ENCODE data around the gene TSC22D4.

TSC22D4 gene

DNA sequence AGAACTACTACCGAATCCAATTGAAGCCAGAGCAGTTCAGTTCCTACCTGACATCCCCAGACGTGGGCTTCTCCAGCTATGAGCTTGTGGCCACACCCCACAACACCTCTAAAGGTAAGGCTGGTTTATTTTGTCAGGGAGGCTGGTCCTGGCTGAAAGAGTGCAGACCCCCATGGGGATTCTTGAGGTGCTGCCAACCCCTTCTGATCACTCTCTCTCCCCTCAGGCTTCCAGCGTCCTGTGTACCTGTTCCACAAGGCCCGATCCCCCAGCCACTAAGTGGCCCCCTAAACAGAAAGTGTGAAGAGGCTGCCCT, 45.8 kb downstream of the TSC22D4 start:
- no peak overlapping the region for H3K4me3 ChIP-seq (ENCODE audit: control insufficient read depth in 1 of 7, extremely low read depth in 1 of 7, insufficient read depth in 4 of 7, low read depth in 2 of 7, low read length in 6 of 7)
- no peaks in the 10 kb centered on the region for H3K27me3 ChIP-seq (replicated peaks in 2 of 5; ENCODE audit: control insufficient read depth in 4 of 5, insufficient read depth in 5 of 5, low read length in 4 of 5)
- no peak for DNase-seq
- ChIA-PET CTCF (interaction anchor here (1.7 to 20.5 kb wide), 2 partner anchors 15 to 21 kb away, joined by 3 to 160 read pairs; no protein-coding TSS in a partner anchor), POLR2A (no interaction called here)
- peaks cover 3 to 46% (median 29%) of the 10 kb centered on the region in 4 experiments for H3K36me3 ChIP-seq (ENCODE audit: control insufficient read depth in 4 of 4, insufficient read depth in 4 of 4, low read length in 3 of 4)
- no peaks in the 10 kb centered on the region for H3K9me3 ChIP-seq (ENCODE audit: control extremely low read depth in 1 of 5, control insufficient read depth in 4 of 5, insufficient read depth in 2 of 5, low read depth in 1 of 5, low read length in 4 of 5)
- H3K4me1 ChIP-seq (ENCODE audit: control extremely low read depth in 1 of 4, control insufficient read depth in 4 of 4, insufficient read depth in 4 of 4, low read length in 3 of 4), result peaks cover 9 to 53% (median 49%) of the 10 kb centered on the region in 4 experiments
- H3K27ac ChIP-seq (ENCODE audit: insufficient read depth in 1 of 2, low read depth in 1 of 2, low read length in 2 of 2, poor library complexity in 1 of 2, severe bottlenecking in 2 of 2), result peak overlapping the region in 1 of 2 experiments; percentile 100
- WGBS (ENCODE audit: insufficient coverage), result 78% methylated on average over 4 of the region's 4 CpGs

- no peaks in the 10 kb centered on the region for H3K9me3 ChIP-seq (ENCODE audit: control extremely low read depth in 1 of 5, control insufficient read depth in 4 of 5, insufficient read depth in 2 of 5, low read depth in 1 of 5, low read length in 4 of 5)
- peaks cover 9 to 56% (median 50%) of the 10 kb centered on the region in 4 experiments for H3K4me1 ChIP-seq (ENCODE audit: control extremely low read depth in 1 of 4, control insufficient read depth in 4 of 4, insufficient read depth in 4 of 4, low read length in 3 of 4)
- CTCF ChIA-PET, result interaction anchor here (1.7 to 20.5 kb wide), 2 partner anchors 15 to 21 kb away, joined by 3 to 160 read pairs; no protein-coding TSS in a partner anchor
- POLR2A ChIA-PET, result no interaction called here
- 97% methylated on average over 18 of the region's 21 CpGs for whole genome bisulfite sequencing (ENCODE audit: insufficient coverage)
- H3K27ac ChIP-seq (ENCODE audit: insufficient read depth in 1 of 2, low read depth in 1 of 2, low read length in 2 of 2, poor library complexity in 1 of 2, severe bottlenecking in 2 of 2), result peak overlapping the region; percentile 5 to 100
- H3K4me3 ChIP-seq (ENCODE audit: control insufficient read depth in 1 of 7, extremely low read depth in 1 of 7, insufficient read depth in 4 of 7, low read depth in 2 of 7, low read length in 6 of 7), result peak overlapping the region in 1 of 7 experiments; percentile 6
- DNase-seq, result no peak
- peaks cover 3 to 46% (median 29%) of the 10 kb centered on the region in 4 experiments for H3K36me3 ChIP-seq (ENCODE audit: control insufficient read depth in 4 of 4, insufficient read depth in 4 of 4, low read length in 3 of 4)
- H3K27me3 ChIP-seq (replicated peaks in 2 of 5; ENCODE audit: control insufficient read depth in 4 of 5, insufficient read depth in 5 of 5, low read length in 4 of 5), result no peaks in the 10 kb centered on the region
Measured at GRCh38 chr7:100432621-100433275, 46.3 kb downstream of the TSC22D4 start.

DNA sequence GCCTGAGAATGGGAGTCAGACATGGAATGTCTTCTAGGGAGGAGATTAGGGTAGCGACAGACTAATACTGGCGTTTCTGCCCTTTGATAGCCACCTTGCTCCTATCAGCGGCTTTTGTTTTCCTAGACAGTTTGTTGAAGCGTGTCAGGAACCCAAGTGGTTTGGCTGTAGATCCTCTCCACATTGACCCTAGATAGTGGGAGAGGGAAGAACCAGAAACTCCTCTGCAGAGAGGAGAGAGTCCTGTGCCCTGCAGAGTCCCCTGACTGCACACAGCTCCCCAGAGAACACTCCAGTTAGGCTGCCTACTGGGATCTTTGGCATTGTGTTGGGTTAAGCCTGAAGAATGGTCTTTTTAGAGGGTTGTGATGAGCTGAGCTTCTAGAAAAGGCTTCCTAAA, 47.0 kb downstream of the TSC22D4 start:
- no peak for DNase-seq
- H3K4me3 ChIP-seq (ENCODE audit: control insufficient read depth in 1 of 7, extremely low read depth in 1 of 7, insufficient read depth in 4 of 7, low read depth in 2 of 7, low read length in 6 of 7), result peak overlapping the region in 2 of 7 experiments; percentile 3 to 33
- no peaks in the 10 kb centered on the region for H3K27me3 ChIP-seq (replicated peaks in 2 of 5; ENCODE audit: control insufficient read depth in 4 of 5, insufficient read depth in 5 of 5, low read length in 4 of 5)
- WGBS (ENCODE audit: insufficient coverage), result 95% methylated on average over 4 of the region's 4 CpGs
- ChIA-PET POLR2A (no interaction called here), CTCF (interaction anchor here (1.7 to 20.5 kb wide), 2 partner anchors 16 to 22 kb away, joined by 3 to 160 read pairs; no protein-coding TSS in a partner anchor)
- H3K4me1 ChIP-seq (ENCODE audit: control extremely low read depth in 1 of 4, control insufficient read depth in 4 of 4, insufficient read depth in 4 of 4, low read length in 3 of 4), result peaks cover 9 to 54% (median 49%) of the 10 kb centered on the region in 4 experiments
- H3K9me3 ChIP-seq (ENCODE audit: control extremely low read depth in 1 of 5, control insufficient read depth in 4 of 5, insufficient read depth in 2 of 5, low read depth in 1 of 5, low read length in 4 of 5), result no peaks in the 10 kb centered on the region
- peaks cover 3 to 46% (median 29%) of the 10 kb centered on the region in 4 experiments for H3K36me3 ChIP-seq (ENCODE audit: control insufficient read depth in 4 of 4, insufficient read depth in 4 of 4, low read length in 3 of 4)
- peak overlapping the region; percentile 19 to 100 for H3K27ac ChIP-seq (ENCODE audit: insufficient read depth in 1 of 2, low read depth in 1 of 2, low read length in 2 of 2, poor library complexity in 1 of 2, severe bottlenecking in 2 of 2)

DNA sequence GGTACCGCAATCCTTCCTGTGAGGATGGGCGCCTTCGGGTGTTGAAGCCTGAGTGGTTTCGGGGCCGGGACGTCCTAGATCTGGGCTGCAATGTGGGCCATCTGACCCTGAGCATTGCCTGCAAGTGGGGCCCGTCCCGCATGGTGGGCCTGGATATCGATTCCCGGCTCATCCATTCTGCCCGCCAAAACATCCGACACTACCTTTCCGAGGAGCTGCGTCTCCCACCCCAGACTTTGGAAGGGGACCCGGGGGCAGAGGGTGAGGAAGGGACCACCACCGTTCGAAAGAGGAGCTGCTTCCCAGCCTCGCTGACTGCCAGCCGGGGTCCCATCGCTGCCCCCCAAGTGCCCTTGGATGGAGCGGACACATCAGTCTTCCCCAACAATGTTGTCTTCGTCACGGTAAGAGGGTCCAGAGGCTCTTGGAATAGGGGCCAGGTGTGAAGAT, 47.7 kb downstream of the TSC22D4 start:
- ChIA-PET CTCF (interaction anchor here (3.4 to 20.5 kb wide), 2 partner anchors 14 to 23 kb away, joined by 14 to 160 read pairs; no protein-coding TSS in a partner anchor), POLR2A (no interaction called here)
- DNase-seq, result no peak
- peaks cover 9 to 51% (median 46%) of the 10 kb centered on the region in 4 experiments for H3K4me1 ChIP-seq (ENCODE audit: control extremely low read depth in 1 of 4, control insufficient read depth in 4 of 4, insufficient read depth in 4 of 4, low read length in 3 of 4)
- no peaks in the 10 kb centered on the region for H3K9me3 ChIP-seq (ENCODE audit: control extremely low read depth in 1 of 5, control insufficient read depth in 4 of 5, insufficient read depth in 2 of 5, low read depth in 1 of 5, low read length in 4 of 5)
- H3K4me3 ChIP-seq (ENCODE audit: control insufficient read depth in 1 of 7, extremely low read depth in 1 of 7, insufficient read depth in 4 of 7, low read depth in 2 of 7, low read length in 6 of 7), result peak overlapping the region in 5 of 7 experiments; percentile 82 to 91 (median 82)
- WGBS (ENCODE audit: insufficient coverage), result 95% methylated on average over 16 of the region's 23 CpGs
- no peaks in the 10 kb centered on the region for H3K27me3 ChIP-seq (replicated peaks in 2 of 5; ENCODE audit: control insufficient read depth in 4 of 5, insufficient read depth in 5 of 5, low read length in 4 of 5)
- peaks cover 3 to 46% (median 29%) of the 10 kb centered on the region in 4 experiments for H3K36me3 ChIP-seq (ENCODE audit: control insufficient read depth in 4 of 4, insufficient read depth in 4 of 4, low read length in 3 of 4)
- H3K27ac ChIP-seq (ENCODE audit: insufficient read depth in 1 of 2, low read depth in 1 of 2, low read length in 2 of 2, poor library complexity in 1 of 2, severe bottlenecking in 2 of 2), result peak overlapping the region; percentile 19 to 100

GRCh38 chr7:100430493-100431285, 48.3 kb downstream of the TSC22D4 start:
- Histone ChIP-seq H3K4me1 (ENCODE audit: control extremely low read depth in 1 of 4, control insufficient read depth in 4 of 4, insufficient read depth in 4 of 4, low read length in 3 of 4) (peaks cover 9 to 51% (median 46%) of the 10 kb centered on the region in 4 experiments), H3K27me3 (replicated peaks in 2 of 5; ENCODE audit: control insufficient read depth in 4 of 5, insufficient read depth in 5 of 5, low read length in 4 of 5) (no peaks in the 10 kb centered on the region), H3K27ac (ENCODE audit: insufficient read depth in 1 of 2, low read depth in 1 of 2, low read length in 2 of 2, poor library complexity in 1 of 2, severe bottlenecking in 2 of 2) (peak overlapping the region; percentile 99 to 100), H3K4me3 (ENCODE audit: control insufficient read depth in 1 of 7, extremely low read depth in 1 of 7, insufficient read depth in 4 of 7, low read depth in 2 of 7, low read length in 6 of 7) (peak overlapping the region; percentile 81 to 91 (median 82)), H3K36me3 (ENCODE audit: control insufficient read depth in 4 of 4, insufficient read depth in 4 of 4, low read length in 3 of 4) (peaks cover 3 to 46% (median 29%) of the 10 kb centered on the region in 4 experiments), H3K9me3 (ENCODE audit: control extremely low read depth in 1 of 5, control insufficient read depth in 4 of 5, insufficient read depth in 2 of 5, low read depth in 1 of 5, low read length in 4 of 5) (no peaks in the 10 kb centered on the region)
- CTCF ChIA-PET, result interaction anchor here (1.2 to 20.5 kb wide), 3 partner anchors 14 to 44 kb away, joined by 3 to 160 read pairs (median 14); no protein-coding TSS in a partner anchor
- DNase-seq, result peak in 2 of 3 donors; percentile 30 to 68
- WGBS (ENCODE audit: insufficient coverage), result 26% methylated on average over 27 of the region's 31 CpGs
- POLR2A ChIA-PET, result interaction anchor here (0.9 to 3.2 kb wide), 5 partner anchors 12 to 304 kb away, joined by 4 to 27 read pairs (median 17); partner anchors contain the start of gene MBLAC1

- peak within 1 kb of the TSS; percentile 99 to 100 for H3K27ac ChIP-seq (ENCODE audit: insufficient read depth in 1 of 2, low read depth in 1 of 2, low read length in 2 of 2, poor library complexity in 1 of 2, severe bottlenecking in 2 of 2)
- DNase-seq, result peak; percentile 94 to 96 (median 95)
- CTCF ChIA-PET, result interaction anchor here (1.0 to 20.5 kb wide), 5 partner anchors 15 to 131 kb away, joined by 3 to 160 read pairs (median 4); partner anchors contain the start of gene SPACDR
- H3K4me3 ChIP-seq (ENCODE audit: control insufficient read depth in 1 of 7, extremely low read depth in 1 of 7, insufficient read depth in 4 of 7, low read depth in 2 of 7, low read length in 6 of 7), result peak within 1 kb of the TSS; percentile 81 to 91 (median 82)
- POLR2A ChIA-PET, result interaction anchor here (0.6 to 3.2 kb wide), 16 partner anchors 13 to 328 kb away, joined by 3 to 27 read pairs (median 6); partner anchors contain the start of genes AP4M1, FBXO24, LRCH4 and MBLAC1
- WGBS (ENCODE audit: insufficient coverage), result 0% methylated on average over 72 of the region's 95 CpGs
- peaks cover 3 to 42% (median 28%) of the 10 kb centered on the region in 4 experiments for H3K36me3 ChIP-seq (ENCODE audit: control insufficient read depth in 4 of 4, insufficient read depth in 4 of 4, low read length in 3 of 4)
- H3K9me3 ChIP-seq (ENCODE audit: control extremely low read depth in 1 of 5, control insufficient read depth in 4 of 5, insufficient read depth in 2 of 5, low read depth in 1 of 5, low read length in 4 of 5), result no peaks in the 10 kb centered on the region
- no peaks in the 10 kb centered on the region for H3K27me3 ChIP-seq (replicated peaks in 2 of 5; ENCODE audit: control insufficient read depth in 4 of 5, insufficient read depth in 5 of 5, low read length in 4 of 5)
- peaks cover 7 to 43% (median 38%) of the 10 kb centered on the region in 4 experiments for H3K4me1 ChIP-seq (ENCODE audit: control extremely low read depth in 1 of 4, control insufficient read depth in 4 of 4, insufficient read depth in 4 of 4, low read length in 3 of 4)
Measured at GRCh38 chr7:100429637-100430492, 49.1 kb downstream of the TSC22D4 start, which contains the start of gene MEPCE. MEPCE (plus strand) TSS chr7:100429831; CDS start chr7:100430019, 188 bp downstream.

Data from common myeloid progenitor, CD34-positive (primary cell).